Hippocampal formation (tissue), 2 donors: Measurements from ENCODE around the gene WDR88.
"Not testable (repeated sequence)": the region's sequence is repeated elsewhere in the genome, so short reads cannot be mapped to it uniquely, and the experiment has no call there.

ENCODE experiments used
- DNase-seq, 2 donors: peaks; one replicate each; lab custom pipeline; 2025; lab: John Stamatoyannopoulos, UW

WDR88 gene

GRCh38 chr19:33129901-33130300, 2.0 kb upstream of the WDR88 start:
- no peak for DNase-seq

DNA sequence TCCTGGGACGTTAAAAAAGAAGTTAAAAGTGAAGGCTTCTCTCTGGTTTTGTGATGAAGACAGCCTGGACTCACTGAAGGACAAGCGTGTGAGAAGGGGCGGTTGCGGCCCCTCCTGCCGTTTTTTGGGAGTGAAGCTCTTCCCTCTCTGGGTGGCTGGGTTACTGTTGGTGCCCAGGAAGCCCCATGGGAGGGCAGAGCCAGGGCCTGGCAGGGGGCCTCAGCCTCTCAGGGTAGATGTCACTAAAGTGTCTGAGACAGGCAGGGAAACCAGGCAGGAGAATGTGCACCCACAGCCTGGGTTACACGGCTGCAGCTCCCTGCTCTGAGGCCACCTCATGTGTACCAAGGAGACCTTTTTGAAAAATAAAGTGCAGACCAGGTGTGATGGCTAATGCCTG, 1.5 kb upstream of the WDR88 start:
- DNase-seq: no peak

GRCh38 chr19:33132425-33132824, 511 bp downstream of the WDR88 start:
- DNase-seq: no peak

GRCh38 chr19:33133438-33134031, 1.6 kb downstream of the WDR88 start:
- DNase-seq: no peak

- DNase-seq: no peak
Observed at GRCh38 chr19:33134571-33135041, 2.7 kb downstream of the WDR88 start.

DNA sequence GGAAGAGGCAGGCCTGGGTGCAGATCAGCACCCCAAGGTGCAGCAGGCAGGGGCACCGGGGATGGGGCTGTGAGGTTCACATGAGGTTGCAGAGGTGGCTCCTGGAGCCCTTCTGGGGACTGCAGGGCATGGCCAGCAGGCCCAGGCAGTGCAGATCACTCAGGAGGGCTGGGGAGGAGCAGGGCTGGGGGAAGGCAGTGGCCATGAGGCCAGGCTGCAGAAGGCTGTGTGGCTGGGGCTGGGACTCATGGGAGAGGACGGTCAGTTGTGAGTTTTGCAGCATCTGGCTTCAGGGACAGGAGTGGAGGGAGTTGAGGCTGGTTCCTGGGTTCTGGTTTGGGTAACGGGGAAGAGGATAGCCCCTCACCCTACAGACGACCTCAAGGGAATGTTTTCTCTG, 7.3 kb downstream of the WDR88 start:
- DNase-seq: no peak

DNA sequence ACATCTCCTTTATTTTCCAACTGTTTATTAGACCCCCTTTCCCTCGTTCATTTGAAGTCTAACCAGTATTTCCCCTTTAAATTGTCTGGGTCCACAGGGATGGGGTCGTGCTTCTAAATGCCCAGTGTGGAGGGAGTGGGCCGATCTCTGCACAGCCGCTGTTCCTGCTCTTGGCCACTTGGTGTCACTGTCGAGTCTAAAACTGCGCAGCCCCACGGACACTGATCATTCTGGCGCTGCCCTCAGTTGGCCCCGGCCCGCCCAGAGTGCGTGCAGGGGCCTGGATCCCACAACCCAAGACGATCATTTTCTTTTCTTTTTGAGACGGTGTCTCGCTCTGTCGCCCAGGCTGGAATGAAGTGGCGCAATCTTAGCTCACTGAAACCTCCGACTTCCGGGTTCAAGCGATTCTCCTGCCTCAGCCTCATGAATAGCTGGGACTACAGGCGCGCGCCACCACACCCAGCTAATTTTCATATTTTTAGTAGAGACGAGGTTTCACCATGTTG, 12.0 kb downstream of the WDR88 start:
- DNase-seq: peak; percentile 30 to 38

DNA sequence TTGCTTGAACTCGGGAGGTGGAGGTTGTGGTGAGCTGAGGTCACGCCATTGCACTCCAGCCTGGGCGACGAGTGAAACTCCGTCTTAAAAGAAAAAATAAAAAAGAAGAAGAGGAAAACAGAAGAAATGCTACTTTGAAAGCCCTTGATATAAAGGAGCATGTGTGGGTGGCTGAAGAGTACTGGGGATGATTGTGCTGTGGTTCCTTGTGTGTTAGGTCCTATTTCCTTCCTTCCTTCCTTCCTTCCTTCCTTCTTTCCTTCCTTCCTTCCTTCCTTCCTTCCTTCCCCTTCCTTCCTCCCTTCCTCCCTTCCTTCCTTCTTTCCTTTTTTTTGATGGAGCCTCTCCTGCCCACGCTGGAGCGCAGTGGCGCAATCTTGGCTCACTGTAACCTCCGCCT, 14.3 kb downstream of the WDR88 start:
- DNase-seq: no peak

DNA sequence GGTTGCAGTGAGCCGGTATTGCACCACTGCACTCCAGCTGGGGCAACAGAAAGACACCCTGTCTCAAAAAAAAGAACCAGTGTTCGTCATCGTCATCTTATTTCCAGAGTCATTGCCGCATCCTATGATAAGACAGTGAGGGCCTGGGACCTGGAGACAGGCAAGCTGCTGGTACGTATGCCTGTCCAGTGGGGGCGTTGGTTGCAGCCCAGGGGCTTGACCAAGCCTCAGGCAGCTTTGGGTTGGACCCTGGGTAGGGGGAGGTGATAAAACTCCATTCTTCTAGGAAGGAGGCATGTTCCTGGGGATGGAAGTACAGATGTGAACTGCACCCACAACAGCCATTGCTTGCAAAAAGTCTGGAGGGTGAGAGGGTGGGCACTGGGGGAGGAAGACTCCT, 15.6 kb downstream of the WDR88 start:
- no peak for DNase-seq

DNA sequence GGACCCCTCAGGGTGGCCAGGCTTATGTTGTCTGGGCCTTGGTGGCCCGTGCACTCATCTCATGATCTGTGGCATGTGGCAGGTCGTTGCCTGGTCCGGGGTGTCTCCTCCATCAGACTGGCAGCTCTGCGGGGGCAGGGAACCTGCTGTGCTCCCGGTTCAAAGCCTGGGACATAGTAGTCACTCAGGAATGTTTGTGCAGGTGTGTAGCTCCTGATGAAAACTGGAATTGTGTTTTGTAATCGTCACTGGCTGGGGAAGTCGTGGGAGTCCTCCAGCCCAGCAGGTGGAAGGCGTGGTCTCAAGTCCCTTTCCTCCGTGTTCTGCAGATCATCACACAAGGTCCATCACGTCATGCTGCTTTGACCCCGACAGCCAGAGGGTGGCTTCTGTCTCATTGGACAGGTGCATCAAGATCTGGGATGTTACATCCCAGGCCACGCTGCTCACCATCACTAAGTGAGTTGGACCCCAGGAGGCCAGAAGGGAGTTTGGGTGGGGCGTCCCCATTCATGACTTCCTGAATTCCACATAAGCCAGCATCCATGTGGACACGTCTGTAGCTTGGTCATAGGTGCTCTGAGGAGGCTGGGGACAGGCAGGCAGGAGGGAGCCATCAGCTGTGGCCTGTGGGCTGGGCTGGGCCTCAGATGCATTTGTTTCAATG, 19.1 kb downstream of the WDR88 start:
- no peak for DNase-seq

DNA sequence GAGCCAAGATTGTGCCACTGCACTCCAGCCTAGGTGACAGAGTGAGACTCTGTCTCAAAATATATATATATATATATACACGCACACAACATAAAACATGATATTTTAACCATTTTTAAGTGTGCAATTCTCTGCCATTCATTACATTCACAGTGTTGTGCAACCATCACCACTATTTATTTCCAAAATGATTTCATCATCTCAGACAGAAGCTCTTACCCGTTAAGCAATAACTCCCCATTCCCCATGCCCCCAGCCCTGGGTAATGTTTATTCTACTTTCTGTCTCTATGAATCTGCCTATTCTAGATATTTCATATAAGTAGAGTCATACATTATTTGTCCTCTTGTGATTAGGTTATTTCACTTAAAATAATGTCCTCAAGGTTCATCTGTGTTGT, 20.3 kb downstream of the WDR88 start:
- no peak for DNase-seq

- DNase-seq: not testable (repeated sequence)
Observed at GRCh38 chr19:33152625-33153024, 20.7 kb downstream of the WDR88 start.

DNA sequence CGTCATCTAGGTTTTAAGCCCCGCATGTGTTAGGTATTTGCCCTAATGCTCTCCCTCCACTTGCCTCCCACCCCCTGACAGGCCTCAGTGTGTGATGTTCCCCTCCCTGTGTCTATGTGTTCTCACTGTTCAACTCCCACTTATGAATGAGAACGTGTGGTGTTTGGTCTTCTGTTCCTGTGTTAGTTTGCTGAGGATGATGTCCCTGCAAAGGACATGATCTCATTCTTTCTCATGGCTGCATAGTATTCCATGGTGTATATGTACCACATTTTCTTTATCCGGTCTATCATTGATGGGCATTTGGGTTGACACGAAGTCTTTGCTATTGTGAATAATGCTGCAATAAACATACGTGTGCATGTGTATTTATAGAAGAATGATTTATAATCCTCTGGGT, 22.4 kb downstream of the WDR88 start:
- DNase-seq: not testable (repeated sequence)

- DNase-seq: no peak
Observed at GRCh38 chr19:33156334-33156733, 24.4 kb downstream of the WDR88 start.

DNA sequence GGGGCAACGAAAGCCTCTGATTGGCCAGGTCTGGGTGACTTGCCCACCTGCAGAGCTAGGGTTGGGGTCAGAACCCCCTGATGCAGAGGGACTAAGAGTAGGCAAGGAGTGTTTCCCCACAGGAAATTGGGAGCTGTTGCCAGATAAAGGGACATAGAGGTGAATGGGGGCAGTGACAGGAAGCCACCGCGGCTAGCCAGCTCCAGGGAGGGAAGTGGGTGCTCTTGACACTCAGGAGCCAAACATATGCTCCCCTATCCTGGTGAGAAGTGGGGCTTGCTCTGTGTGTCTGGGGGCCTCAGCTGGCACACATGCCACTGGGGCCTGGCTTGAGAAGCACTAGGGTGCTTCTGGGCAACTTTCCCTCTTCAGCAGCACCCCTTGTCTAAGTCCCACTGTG, 26.0 kb downstream of the WDR88 start:
- no peak for DNase-seq

DNA sequence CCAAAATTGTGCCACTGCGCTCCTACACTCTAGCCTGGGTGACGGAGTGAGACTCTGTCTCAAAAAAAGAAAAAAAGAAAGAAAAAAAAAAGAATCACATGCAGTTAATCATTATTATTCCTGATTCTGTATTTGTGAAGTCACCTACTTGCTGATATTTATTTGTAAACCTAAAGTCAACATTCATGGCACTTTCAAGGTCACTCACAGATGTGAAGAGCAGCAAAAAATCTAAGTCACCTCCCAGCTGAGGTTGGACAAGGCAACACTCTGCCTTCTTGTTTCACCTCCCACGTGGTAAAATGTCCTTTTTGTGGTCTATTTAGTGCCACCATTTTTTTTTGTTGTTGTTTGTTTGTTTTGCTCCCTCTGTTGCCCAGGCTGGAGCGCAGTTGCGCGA, 26.5 kb downstream of the WDR88 start:
- no peak for DNase-seq

- no peak for DNase-seq
Observed at GRCh38 chr19:33159149-33159548, 27.2 kb downstream of the WDR88 start.

DNA sequence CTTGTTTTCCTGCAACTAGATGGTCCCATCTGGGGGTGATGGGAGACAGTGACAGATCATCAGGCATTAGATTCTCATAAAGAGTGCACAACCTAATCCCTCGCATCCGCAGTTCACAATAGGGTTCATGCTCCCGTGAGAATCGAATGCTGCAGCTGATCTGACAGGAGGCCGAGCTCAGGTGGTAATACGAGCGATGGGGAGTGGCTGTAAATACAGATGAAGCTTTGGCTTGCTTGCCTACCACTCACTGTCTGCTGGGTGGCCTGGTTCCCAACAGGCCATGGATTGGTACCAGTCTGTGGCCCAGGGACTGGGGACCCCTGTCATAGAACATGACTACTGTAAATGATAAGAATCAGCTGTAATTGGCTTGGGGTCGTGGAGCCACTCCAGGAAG, 28.0 kb downstream of the WDR88 start:
- DNase-seq: no peak

DNA sequence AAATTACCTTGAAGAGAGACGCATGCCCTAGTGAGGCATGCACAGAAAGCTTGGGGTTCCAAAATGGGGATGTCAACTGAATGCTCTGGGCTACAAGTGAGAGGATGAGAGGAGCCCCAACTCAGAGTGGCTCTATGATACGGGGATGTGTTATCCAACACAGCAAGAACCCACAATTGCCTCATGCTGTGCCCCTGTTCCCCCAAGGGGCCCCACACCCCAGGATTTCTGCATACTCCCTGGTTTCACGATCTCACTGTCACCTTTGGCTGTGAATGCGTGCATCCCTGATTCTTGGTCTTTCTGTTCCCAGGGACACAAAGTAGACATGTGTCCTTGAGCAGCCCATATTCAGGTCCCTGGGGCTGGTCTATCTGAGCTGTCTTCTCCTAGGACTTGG, 29.3 kb downstream of the WDR88 start:
- no peak for DNase-seq

GRCh38 chr19:33163481-33163880, 31.6 kb downstream of the WDR88 start:
- DNase-seq: no peak

- DNase-seq: not testable (repeated sequence)
Observed at GRCh38 chr19:33166037-33166436, 34.1 kb downstream of the WDR88 start.

DNA sequence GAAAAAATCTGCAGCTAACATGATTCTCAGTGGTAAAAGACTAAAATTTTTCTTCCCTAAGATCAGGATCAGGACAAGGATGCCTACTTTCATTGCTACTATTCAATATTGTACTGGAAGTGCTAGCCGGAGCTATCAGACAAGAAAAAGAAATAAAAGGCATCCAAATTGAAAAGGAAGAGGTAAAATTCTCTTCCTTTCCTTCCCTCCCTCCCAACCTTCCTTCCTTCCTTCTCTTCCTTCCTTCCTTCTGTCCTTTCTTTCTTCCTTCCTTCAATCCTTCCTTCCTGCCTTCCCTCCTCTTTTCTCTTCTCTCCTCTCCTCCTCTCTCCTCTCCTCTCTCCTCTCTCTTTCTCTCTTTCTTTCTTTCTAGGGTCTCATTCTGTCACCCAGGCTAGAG, 35.5 kb downstream of the WDR88 start:
- no peak for DNase-seq

DNA sequence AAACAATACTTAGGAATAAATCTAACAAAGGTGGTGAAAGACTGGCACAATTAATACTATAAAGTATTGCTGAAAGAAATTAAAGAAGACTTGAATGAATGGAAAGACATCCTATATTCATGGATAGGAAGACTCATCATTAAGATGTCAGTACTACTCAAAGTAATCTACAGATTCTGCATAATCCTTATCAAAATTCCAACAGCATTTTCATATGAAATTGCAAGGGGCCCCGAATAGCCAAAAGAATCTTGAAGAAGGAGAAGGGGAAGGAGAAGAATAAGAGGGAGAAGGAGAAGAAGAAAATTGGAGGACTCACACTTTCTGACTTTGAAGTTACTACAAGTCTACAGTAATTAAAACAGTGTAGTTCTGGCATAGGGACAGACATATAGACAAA, 36.6 kb downstream of the WDR88 start:
- no peak for DNase-seq
